ENCODE results near the gene CDK11A.
"Not testable (repeated sequence)": the region's sequence is repeated elsewhere in the genome, so short reads cannot be mapped to it uniquely, and the experiment has no call there.

Gene CDK11A

DNA sequence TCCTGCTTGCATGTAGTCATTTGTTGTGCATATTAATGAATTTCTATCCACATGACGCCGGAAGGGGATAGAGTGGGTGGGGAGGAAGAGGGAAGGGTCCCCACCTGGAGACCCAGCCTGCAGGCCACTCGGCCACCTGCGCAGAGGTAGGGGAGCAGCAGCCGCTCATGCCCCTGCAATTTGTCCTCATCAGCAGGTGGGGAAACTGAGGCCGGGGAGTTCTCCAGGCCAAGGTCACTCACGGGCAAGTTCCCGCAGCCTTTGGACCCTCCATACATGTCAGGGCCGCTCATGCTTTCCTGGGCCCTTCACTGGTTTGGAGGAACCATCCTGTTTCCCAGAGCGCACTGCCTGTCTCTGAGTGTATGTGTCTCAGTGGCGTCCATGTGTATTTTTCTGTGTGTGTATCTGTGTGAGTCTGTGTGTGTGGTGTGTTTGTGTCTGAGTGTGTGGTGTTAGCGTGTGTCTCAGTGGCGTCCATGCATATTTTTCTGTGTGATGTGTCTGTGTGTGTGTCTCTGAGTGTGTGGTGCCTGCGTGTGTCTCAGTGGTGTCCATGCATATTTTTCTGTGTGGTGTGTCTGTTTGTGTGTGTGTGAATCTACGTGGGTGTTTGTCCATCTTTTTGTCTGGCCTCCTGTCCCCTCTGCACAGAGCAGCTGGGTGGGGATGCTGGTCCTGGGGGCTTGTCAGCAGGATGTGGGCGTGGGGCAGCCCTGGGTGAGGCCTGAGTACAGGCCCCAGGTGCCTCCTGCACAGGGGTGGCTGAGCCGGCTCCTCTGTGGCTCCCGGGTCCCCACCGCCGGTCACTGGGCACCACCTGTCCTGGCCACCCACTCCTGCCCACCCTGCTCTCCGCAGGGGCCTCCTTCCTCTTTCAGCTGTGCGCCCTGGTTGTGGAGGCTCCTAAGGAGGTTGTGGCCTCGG, 27.5 kb downstream of the CDK11A start:
- not testable (repeated sequence) for H3K27me3 ChIP-seq (ENCODE audit: insufficient read depth, low read length); H3K27ac ChIP-seq (ENCODE audit: low read depth, low read length); H3K4me3 ChIP-seq (ENCODE audit: low read depth, low read length); H2AFZ ChIP-seq (ENCODE audit: low read length, unreplicated experiment); H3K79me2 ChIP-seq (ENCODE audit: control insufficient read depth, insufficient read depth, low read length, unreplicated experiment); H3K36me3 ChIP-seq (ENCODE audit: insufficient read depth, low read length); H3K4me1 ChIP-seq (ENCODE audit: control insufficient read depth, insufficient read depth, low read length, unreplicated experiment)

DNA sequence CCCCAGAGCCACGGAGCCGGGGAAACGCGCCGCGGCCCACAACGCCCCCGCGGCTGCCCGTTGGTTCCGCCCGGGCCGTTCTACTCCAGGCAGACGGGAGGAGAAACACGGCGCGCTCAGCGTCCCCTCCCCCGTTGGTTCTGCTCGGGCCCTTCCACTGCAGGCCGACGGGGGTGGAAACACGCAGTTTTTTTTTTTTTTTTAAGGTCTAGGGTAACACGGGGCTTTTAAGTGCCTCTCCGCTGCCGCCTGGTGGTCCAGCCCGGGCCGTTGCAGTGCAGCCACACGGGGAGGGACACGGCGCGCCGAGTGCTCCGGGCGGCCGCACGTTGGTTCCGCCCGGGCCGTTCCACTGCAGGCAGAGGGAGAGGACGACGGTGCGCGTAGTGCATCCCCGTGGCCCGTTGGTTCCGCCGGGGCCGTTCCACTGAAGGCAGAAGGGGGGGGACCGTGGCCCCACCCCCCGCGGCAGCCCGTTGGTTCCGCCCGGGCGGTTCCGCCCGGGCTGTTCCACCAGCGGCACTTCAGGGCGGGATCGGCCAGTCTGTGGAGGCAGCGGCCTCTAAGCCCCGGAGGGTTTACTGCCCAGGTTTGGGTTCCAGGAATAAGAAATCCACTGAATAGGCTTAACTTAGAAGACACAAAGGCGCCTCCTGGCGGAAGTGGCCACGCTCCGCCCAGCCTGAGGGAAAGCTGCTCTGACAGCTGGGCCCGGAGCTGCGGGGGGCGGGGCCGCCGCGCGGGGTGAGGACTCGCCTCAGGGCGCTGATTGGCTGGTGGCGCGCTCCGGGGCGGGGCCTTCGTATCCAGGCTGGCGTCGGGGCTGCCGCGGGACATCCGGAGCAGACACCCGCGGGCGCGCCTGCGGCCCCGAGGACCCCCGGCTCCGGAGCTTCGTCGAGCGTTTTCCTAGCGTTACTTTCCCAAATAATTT, 31.2 kb downstream of the CDK11A start, which contains the start of gene SLC35E2B:
Gene SLC35E2B, minus strand, starts transcription at position 82 of the 934 bp plus-strand sequence. CDS start 16,096 bp downstream, outside the sequence.
- H3K27me3 ChIP-seq (ENCODE audit: insufficient read depth, low read length); H2AFZ ChIP-seq (ENCODE audit: low read length, unreplicated experiment); H3K4me1 ChIP-seq (ENCODE audit: control insufficient read depth, insufficient read depth, low read length, unreplicated experiment); H3K79me2 ChIP-seq (ENCODE audit: control insufficient read depth, insufficient read depth, low read length, unreplicated experiment); H3K36me3 ChIP-seq (ENCODE audit: insufficient read depth, low read length): not testable (repeated sequence)
- H3K27ac ChIP-seq (ENCODE audit: low read depth, low read length) = peak within 1 kb of the TSS; percentile 92
- H3K4me3 ChIP-seq (ENCODE audit: low read depth, low read length) = peak within 1 kb of the TSS; percentile 79

DNA sequence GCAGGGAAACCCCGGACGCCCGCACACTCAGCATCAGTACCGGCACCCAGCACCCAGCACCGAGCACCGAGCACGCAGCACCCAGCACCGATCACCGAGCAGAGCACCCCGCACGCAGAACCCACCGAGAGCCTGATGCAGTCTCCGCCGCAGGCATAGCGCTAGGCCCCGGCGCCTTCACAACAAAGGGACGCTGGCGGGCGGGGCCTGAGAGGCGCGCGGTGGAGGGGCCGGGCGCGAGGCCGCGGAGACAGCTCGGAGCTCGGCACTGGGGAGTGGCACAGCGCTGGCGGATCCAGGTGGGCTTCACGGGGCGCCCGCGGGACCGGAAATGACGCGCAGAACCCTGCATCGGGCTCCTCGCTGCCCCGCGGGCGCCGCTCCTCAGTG, 31.8 kb downstream of the CDK11A start:
- H3K4me1 ChIP-seq (ENCODE audit: control insufficient read depth, insufficient read depth, low read length, unreplicated experiment); H3K79me2 ChIP-seq (ENCODE audit: control insufficient read depth, insufficient read depth, low read length, unreplicated experiment); H2AFZ ChIP-seq (ENCODE audit: low read length, unreplicated experiment); H3K27me3 ChIP-seq (ENCODE audit: insufficient read depth, low read length); H3K36me3 ChIP-seq (ENCODE audit: insufficient read depth, low read length): not testable (repeated sequence)
- Histone ChIP-seq H3K27ac (ENCODE audit: low read depth, low read length) (peak overlapping the region; percentile 92), H3K4me3 (ENCODE audit: low read depth, low read length) (peak overlapping the region; percentile 79)

DNA sequence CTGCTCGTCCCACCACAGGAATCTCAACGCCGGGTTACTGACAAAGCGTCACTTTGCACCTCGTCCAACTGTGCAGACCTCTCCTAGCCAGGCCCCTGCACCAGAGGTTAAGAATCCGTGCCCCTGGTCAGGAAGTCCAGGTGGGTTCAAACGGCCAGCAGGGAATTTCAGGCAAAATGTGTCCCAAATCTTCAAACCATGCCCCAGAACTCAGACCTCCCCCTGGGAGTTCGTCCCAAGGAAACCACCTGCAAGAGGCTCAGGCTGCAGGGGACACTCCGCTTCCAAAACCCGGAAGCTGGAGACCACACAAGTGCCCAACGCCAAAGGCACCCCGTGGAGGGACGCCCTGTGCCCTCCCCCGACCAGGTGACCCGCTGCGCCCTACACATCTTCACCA, 32.7 kb downstream of the CDK11A start:
- H3K4me3 ChIP-seq (ENCODE audit: low read depth, low read length) = peak overlapping the region; percentile 59; the same call in 1 of the 2 replicates
- not testable (repeated sequence) for H3K36me3 ChIP-seq (ENCODE audit: insufficient read depth, low read length); H3K27me3 ChIP-seq (ENCODE audit: insufficient read depth, low read length); H3K27ac ChIP-seq (ENCODE audit: low read depth, low read length); H2AFZ ChIP-seq (ENCODE audit: low read length, unreplicated experiment); H3K4me1 ChIP-seq (ENCODE audit: control insufficient read depth, insufficient read depth, low read length, unreplicated experiment); H3K79me2 ChIP-seq (ENCODE audit: control insufficient read depth, insufficient read depth, low read length, unreplicated experiment)

DNA sequence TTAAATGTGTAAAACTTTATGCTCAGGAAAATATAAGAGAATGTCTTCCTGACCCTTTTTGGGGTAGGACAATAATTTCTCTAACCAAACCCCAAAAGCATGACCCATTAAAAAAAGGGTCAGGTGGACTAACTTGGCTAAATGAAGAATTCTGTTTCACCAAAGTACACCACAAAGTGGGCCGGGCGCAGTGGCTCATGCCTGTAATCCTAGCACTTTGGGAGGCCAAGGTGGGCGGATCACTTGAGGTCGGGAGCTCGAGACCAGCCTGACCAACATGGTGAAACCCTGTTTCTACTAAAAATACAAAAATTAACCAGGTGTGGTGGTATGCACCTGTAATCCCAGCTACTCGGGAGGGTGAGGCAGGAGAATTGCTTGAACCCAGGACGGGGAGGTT, 34.6 kb downstream of the CDK11A start:
- not testable (repeated sequence) for H2AFZ ChIP-seq (ENCODE audit: low read length, unreplicated experiment); H3K4me1 ChIP-seq (ENCODE audit: control insufficient read depth, insufficient read depth, low read length, unreplicated experiment); H3K4me3 ChIP-seq (ENCODE audit: low read depth, low read length); H3K27ac ChIP-seq (ENCODE audit: low read depth, low read length); H3K27me3 ChIP-seq (ENCODE audit: insufficient read depth, low read length); H3K36me3 ChIP-seq (ENCODE audit: insufficient read depth, low read length)
- H3K79me2 ChIP-seq (ENCODE audit: control insufficient read depth, insufficient read depth, low read length, unreplicated experiment) = peaks cover 14% of the 10 kb centered on the region

DNA sequence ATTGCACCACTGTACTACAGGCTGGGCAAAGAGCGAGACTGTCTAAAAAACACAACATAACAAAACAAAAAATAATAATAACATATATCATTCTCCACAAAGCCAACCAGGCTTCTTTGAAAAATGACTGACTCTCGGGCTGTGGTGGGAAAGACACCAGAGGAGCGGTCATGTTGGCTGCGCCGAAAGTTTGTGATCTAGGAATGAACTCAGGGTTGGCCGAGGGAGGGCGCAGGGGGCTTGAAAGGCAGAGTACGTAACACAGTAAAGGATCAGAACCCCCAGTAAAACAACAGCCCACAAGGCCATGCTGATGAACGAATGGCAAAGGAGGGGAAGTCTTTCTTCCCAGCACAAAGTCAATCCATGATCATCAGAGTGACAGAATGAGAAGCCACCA, 36.3 kb downstream of the CDK11A start:
- peaks cover 27% of the 10 kb centered on the region for H3K79me2 ChIP-seq (ENCODE audit: control insufficient read depth, insufficient read depth, low read length, unreplicated experiment)
- H3K36me3 ChIP-seq (ENCODE audit: insufficient read depth, low read length) = no peaks in the 10 kb centered on the region; the same call in 1 of the 2 replicates

DNA sequence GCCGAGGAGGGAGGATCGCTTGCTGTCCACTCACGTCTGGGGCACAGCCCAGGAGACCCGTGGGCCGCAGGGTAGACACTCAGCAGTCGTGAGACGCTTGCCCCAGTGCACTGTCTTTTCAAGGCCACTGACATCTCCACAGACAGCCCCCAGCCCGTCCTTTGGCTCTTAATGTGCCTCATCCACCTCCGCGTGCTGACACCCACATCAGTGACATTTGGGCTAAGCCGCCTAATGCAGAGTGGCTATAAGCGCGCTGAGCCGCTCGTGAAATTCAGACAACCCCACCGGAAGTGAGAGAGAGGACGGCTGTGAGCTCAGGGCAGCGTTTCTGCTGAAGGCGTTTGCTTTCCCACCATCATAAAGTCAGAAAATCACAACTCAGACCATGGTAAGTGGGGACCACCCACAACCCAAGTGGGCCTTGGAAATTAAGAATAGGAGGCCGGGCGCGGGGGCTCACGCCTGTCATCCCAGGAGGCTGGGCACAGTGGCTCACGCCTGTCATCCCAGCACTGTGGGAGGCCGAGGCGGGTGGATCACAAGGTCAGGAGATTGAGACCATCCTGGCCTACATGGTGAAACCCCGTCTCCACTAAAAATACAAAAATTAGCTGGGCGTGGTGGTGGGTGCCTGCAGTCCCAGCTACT, 40.0 kb downstream of the CDK11A start:
- H3K4me3 ChIP-seq (ENCODE audit: low read depth, low read length) = no peak overlapping the region
- no peak overlapping the region for H2AFZ ChIP-seq (ENCODE audit: low read length, unreplicated experiment)
- H3K27ac ChIP-seq (ENCODE audit: low read depth, low read length) = no peak overlapping the region
- H3K79me2 ChIP-seq (ENCODE audit: control insufficient read depth, insufficient read depth, low read length, unreplicated experiment) = peaks cover 38% of the 10 kb centered on the region
- H3K36me3 ChIP-seq (ENCODE audit: insufficient read depth, low read length) = no peaks in the 10 kb centered on the region; the same call in 1 of the 2 replicates
- no peaks in the 10 kb centered on the region for H3K27me3 ChIP-seq (ENCODE audit: insufficient read depth, low read length)
- peaks cover 8% of the 10 kb centered on the region for H3K4me1 ChIP-seq (ENCODE audit: control insufficient read depth, insufficient read depth, low read length, unreplicated experiment)

More for the DNA sequence above, 36.3 kb downstream of the CDK11A start:
- Histone ChIP-seq H3K4me3 (ENCODE audit: low read depth, low read length) (no peak overlapping the region), H3K4me1 (ENCODE audit: control insufficient read depth, insufficient read depth, low read length, unreplicated experiment) (peaks cover 8% of the 10 kb centered on the region), H3K27ac (ENCODE audit: low read depth, low read length) (no peak overlapping the region), H2AFZ (ENCODE audit: low read length, unreplicated experiment) (no peak overlapping the region), H3K27me3 (ENCODE audit: insufficient read depth, low read length) (no peaks in the 10 kb centered on the region)

DNA sequence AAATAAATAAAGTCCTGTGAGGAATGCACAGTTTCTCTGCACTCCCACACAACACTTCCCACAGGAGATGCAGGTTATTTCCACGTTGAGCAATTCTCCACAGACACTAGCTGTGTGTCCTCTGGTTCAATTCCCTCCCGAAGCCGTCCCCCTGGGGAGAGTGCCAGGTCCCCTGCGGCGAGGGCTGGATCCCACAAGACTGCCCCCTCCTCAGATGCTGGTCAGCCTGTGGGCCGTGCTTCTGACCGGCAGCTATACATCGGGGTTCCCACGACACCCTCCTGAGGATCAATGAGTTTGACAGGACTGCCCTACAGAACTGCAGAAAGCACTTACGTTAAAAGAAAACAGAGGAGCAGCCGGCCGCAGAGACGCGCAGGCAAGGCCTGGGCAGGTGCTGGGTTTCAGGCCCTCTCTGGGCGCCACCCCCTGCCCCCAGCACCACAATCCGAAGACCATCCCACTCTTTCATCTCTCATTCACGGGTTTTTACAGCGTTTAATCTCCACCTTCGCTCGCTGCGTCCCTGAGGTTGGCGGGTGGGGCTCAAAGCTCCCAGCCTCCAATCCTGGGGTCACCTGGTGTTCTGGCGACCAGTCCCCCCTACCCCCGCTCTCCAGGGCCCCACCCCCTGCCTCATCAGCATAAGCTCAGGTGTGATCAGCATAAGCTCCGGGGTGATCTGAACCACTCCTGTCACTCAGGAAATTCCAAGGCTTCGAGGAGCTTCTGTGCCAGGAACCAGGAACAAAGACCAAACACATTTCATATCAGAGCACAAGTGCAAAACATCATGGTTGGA, 40.9 kb downstream of the CDK11A start:
- peaks cover 46% of the 10 kb centered on the region for H3K79me2 ChIP-seq (ENCODE audit: control insufficient read depth, insufficient read depth, low read length, unreplicated experiment)
- no peak overlapping the region for H3K27ac ChIP-seq (ENCODE audit: low read depth, low read length)
- peaks cover 8% of the 10 kb centered on the region for H3K4me1 ChIP-seq (ENCODE audit: control insufficient read depth, insufficient read depth, low read length, unreplicated experiment)
- no peaks in the 10 kb centered on the region; the same call in 1 of the 2 replicates for H3K36me3 ChIP-seq (ENCODE audit: insufficient read depth, low read length)
- H3K4me3 ChIP-seq (ENCODE audit: low read depth, low read length) = no peak overlapping the region
- no peak overlapping the region for H2AFZ ChIP-seq (ENCODE audit: low read length, unreplicated experiment)
- H3K27me3 ChIP-seq (ENCODE audit: insufficient read depth, low read length) = no peaks in the 10 kb centered on the region

DNA sequence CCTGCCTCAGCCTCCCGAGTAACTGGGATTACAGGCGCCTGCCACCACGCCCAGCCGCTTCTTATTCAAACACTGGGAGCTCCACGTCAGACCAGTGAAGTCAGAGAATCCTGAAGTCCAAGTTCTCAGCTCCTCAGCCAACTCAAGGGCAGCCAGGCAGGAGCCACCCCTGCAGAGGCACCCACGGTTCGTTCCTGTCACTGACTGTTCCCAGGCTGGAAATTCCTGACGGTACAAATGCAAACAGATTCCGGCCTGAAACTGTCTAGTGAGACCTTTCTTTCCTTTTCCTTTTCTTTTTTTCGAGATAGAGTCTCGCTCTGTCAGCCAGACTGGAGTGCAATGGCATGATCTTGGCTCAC, 43.3 kb downstream of the CDK11A start:
- H3K79me2 ChIP-seq (ENCODE audit: control insufficient read depth, insufficient read depth, low read length, unreplicated experiment) = peaks cover 42% of the 10 kb centered on the region
- H3K27ac ChIP-seq (ENCODE audit: low read depth, low read length) = no peak overlapping the region

More for the DNA sequence above, 43.3 kb downstream of the CDK11A start:
- Histone ChIP-seq H2AFZ (ENCODE audit: low read length, unreplicated experiment) (no peak overlapping the region), H3K4me3 (ENCODE audit: low read depth, low read length) (no peak overlapping the region), H3K27me3 (ENCODE audit: insufficient read depth, low read length) (no peaks in the 10 kb centered on the region), H3K4me1 (ENCODE audit: control insufficient read depth, insufficient read depth, low read length, unreplicated experiment) (peaks cover 3% of the 10 kb centered on the region), H3K36me3 (ENCODE audit: insufficient read depth, low read length) (no peaks in the 10 kb centered on the region)

All from ACC112 (cell line).